Urothelium cell line (cell line): Measurements from ENCODE around the gene RFX2.
A peak's percentile ranks its signal among the peaks of the same experiment; 100 is the strongest.
"Not testable (repeated sequence)": the region's sequence is repeated elsewhere in the genome, so short reads cannot be mapped to it uniquely, and the experiment has no call there.

ENCODE experiments used
- DNase-seq: peaks from one replicate; pipeline ENCODE4 v3.0.0; 2011; ENCODE audit warnings: low spot score, mixed read lengths
- FAIRE-seq: peaks from 2 replicates; lab custom pipeline; 2011; peaks lifted over from hg19 to GRCh38; lab: Jason Lieb, UNC

Gene RFX2

DNA sequence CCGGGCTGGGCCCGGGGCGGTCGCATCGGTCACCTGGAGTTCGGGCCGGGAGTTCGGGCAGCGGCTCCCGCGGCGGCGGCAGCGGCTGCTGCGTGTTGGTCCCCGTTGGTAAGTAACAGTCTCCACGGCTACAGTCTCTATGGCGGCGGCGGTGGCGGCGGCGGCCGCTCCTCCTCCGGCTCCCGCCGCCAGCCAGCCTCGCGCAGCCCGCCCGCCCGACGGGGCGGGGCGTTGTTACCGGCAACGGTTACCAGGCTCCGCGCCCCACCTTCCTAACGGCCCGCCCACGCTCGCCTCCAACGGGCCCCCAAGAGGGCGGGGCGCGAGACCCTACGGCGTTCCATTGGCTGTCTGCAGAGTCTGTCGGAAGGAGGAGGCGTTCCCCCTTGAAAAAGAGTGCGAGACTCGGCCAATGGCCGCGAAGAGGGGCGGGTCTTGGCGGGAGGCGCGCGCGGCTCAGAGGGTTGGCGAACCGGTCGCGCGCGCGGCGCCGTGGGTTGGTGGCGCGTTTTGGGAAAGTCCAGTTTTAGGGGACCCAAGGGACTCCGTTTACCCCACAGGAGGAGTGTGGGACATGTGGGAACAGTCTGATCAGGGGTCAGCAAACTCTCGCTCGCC lies at the start of gene RFX2:
RFX2 (minus strand) TSS at position 141 of the 618 bp plus-strand sequence. CDS start 63,004 bp downstream, outside the sequence.
- peak; percentile 50 for FAIRE-seq
- DNase-seq = peak; percentile 95

DNA sequence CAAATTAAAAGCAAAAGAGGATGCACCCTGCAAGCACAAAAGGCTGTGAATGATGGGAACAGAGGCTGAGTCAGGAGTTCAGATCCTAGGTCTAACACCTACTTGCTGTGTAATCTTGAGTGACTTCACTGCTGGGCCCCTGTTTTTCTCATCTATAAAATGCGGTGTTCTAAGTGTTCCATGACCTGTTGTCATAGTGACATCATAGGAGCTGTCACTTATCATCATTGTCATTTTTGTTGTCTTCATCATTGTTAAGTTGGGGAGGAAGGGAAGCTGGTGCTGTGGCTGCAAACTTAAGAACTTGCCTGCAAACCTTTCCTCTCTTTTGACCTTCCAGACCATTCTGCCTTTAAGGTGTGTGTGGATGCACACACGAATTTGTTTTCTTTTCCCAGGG lies 45.7 kb upstream of the RFX2 start:
- DNase-seq = no peak
- no peak for FAIRE-seq

DNA sequence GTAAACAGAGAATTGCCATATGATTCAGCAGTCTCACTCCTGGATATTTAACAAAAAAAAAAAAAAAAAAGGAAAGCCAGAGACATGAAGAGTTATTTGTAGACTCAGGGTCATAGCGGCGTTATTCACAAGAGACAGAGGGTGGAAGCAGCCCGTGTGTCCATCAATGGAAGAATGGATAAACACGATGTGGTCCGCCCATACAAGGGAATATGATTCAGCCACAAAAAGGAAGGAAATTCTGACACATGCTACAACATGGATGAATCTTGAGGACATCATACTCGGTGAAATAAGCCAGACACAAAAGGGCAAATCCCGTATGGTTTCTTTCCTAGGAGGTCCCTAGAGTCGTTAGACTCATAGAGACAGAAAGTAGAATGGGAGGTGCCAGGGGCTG lies 40.0 kb upstream of the RFX2 start:
- DNase-seq = no peak
- FAIRE-seq = no peak

DNA sequence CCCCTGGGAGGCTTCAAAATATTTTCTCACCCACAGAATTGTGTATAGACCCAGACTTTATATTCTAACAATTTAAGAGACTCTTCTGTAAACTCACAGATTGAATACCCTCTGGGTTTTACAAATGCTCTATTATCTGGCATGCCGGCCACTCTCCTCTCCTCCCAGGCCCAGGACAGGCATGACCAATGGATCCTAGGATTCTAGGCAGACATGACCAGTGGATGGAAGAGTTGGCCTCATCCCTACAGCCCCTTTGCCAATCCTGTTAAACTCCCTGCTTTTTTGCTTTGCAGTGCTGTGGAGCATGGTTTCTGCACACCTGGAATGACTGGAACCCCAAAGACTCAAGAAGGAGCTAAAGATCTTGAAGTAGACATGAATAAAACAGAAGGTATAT lies 30.9 kb upstream of the RFX2 start:
- no peak for FAIRE-seq
- DNase-seq = peak; percentile 19

DNA sequence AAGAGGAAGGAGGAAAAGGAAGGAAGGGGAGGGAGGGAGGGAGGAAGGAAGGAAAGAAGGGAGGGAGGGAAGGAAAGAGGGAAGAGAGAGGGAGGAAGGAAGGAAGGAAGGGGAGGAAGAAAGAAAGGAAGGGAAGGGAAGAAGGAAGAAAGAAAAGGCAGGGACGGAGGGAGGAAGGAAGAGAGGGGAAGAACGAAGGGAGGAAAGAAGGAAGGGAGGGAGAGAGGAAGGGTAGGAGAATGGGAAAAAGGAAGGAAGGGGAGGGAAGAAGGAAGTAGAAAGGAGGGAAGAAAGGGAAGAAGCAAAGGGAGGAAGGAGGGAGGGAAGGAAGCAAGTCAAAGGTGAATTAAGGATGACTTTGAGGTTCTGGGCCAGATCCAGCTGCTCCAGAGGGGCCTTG lies 28.2 kb upstream of the RFX2 start:
- no peak for FAIRE-seq

DNA sequence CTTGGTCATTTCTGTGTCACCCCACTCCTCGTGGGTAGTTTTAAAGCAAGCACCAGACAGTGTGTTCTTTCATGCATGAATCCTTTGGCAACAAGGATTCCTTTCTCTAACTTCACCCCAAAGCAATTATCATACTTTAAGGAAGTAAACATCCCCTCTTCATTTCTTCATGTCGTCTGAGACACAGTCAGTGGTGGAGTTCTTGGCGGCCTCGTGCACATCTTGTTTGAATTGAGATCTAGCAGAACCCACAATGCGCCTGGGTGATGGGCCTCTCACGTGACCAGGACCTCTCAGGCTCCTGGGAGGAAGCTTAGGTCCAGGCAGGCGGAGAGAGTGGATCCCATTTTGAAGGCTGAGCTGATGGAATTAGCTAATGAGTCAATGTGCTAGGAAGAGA lies 27.8 kb upstream of the RFX2 start:
- DNase-seq (no peak), FAIRE-seq (no peak)

More for the DNA sequence above, 28.2 kb upstream of the RFX2 start:
- DNase-seq = no peak

DNA sequence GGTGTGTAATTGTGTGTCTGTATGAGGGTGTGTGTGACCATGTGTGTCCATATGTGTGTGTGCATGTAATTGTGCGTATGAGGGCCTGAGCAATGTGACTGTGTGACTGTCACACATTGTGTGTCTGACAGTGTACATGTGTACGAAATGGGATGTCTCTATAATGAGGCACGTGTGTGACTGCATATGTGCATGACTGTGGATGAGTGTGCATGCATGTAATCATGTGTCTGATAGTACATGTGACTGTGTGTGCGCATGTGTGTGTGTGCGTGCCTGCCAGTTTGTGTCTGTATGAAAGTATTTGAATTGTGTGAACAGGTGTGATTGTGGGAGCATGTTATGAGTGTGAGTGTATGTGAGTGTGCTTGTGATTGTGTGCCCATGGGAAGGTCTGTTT lies 22.9 kb upstream of the RFX2 start:
- peak; percentile 23 for FAIRE-seq

DNA sequence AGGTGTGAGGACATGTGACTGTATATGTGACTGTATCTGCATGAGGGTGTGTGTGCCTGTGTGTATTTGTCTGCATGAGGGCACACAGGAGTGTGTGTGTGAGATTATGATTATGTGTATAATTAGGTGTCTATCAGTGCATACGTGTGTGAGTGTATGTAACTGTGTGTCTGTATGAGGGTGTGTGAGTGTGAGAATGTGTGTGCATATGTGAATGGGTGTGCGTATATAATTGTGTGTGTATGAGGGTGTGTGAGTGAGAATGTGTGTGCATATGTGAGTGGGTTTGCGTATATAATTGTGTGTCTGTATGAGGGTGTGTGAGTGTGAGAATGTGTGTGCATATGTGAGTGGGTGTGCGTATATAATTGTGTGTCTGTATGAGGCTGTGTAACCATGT lies 22.2 kb upstream of the RFX2 start:
- DNase-seq = no peak
- FAIRE-seq = peak; percentile 37

More for the DNA sequence above, 22.9 kb upstream of the RFX2 start:
- DNase-seq = no peak

DNA sequence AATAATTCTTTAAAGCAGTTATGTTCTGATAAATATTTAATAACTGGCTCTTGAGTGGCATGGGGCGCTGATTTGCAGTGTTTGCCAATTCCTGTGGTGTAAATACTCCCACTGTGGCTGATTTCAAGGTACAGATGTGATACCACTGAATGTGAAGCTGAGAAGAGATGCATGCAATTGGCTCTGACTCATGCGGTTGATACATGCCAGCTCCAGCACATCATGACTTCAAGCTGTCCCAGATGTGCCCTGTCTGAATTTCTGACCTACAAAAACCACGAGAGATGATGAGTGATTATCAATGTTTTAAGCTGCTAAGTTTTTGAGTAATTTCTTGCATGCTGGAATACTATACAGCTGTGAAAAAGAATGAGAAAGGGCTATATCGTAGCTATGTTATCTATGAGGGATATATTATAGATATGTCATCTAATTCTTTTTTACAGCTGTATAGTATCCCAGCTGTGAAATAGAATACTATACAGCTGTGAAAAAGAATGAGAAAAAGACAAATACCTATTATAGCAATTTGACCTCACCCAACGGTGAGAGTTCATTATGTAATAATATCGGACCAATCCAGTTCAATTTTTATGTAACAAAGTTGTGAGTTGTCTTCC lies 17.5 kb upstream of the RFX2 start:
- DNase-seq = no peak
- no peak for FAIRE-seq

DNA sequence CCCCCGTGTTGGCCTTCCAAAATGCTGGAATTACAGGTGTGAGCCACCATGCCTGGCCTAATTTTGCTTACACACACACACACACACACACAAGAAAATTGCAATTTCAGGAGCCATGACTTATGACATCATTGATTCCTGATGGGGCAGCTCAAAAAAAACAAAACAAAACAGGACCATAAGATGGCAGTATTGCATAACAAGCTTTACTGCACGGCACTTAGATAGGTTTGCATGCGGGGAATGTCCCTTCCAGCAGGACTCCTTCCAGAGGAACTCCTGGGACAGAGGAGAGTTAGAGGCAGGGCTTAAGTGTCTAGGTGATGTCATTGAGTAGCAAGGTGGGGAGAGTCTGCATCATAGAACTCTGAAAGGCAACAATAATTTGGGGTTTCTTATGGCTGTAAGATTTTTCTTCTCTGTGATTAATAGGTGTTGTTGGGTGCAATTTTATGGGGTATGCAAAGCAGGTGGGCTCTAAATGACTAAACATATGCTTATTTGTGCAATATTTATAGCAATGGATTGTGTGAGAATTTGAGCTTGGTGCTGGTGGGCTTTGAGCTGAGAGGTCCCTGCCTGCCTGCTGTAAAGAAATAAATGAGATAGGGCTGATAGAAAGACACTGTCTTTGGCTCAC lies 16.2 kb upstream of the RFX2 start:
- no peak for FAIRE-seq
- peak; percentile 69 for DNase-seq

DNA sequence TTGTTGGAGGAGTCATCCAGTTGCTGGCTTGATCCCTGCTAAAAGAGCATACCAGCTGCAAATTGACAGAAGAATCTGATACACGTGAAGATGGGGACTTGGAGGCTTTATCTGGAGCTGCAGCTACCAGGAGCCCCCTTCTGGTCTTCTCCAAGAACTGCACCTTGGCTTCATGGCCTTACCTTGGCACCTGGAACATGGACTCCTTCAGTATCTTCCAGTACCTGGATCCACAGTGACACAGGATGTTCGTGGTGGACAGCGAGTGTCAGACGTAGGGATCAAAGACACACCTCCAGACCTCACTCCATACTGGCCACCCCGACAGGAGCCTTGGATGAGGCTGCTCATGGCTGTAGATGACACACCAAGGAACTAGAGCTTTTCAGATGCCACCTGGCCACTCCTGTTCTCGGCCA lies 15.3 kb upstream of the RFX2 start:
- peak; percentile 54 for DNase-seq
- FAIRE-seq = peak; percentile 37

DNA sequence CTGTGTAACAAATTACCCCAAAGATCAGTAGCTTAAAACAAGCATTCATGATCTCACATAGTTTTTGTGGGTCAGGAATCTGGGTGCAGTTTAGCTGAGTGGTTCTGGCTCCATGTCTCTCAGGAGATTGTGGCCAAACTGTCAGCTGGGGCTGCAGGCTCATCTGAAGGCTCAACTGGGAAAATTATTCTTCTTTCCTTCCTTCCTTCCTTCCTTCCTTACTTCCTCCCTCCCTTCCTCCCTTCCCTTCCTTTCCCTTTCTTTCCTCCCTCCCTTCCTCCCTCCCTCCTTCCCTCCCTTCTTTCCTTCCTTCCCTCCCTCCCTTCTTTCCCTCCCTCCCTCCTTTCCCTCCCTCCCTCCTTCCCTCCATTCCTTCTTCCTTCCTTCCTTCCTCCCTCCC lies 8.7 kb upstream of the RFX2 start:
- no peak for FAIRE-seq

DNA sequence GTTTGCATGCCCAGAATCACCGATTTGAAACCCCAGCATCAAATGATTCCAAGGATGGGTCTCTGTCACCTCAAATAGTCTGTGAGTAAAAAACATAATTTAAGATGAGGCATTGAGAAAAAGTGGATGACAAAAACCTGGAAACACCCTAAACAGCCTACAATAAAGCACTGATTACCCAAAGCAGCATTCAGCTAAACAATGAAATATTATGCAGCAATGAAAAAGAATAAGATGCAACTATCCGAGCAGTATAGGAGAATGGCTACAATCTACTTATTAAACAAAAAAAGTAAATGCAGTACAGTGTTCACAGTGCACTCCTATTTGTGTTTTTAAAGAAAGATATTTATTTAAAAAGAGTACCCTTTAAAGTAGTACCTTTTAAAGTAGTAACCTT lies 7.7 kb upstream of the RFX2 start:
- FAIRE-seq = no peak

More for the DNA sequence above, 8.7 kb upstream of the RFX2 start:
- DNase-seq = no peak

DNA sequence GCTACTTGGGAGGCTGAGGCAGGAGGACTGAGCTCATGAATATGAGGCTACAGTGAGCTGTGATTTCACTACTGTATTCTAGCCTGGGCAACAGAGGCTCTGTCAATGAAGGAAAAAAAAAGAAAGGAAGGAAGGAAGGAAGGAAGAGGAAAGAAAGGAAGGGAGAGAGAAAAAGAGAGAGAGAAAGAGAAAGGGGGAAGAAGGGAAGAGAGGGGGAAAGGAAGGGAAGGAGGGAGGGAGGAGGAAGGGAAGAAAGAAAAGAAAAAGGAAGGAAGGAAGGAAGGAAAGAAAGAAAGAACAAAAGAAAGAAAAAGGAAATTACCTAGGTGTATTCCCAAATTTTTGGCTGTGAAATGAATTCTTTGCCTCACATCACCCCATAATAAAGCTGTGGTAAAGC lies 7.2 kb upstream of the RFX2 start:
- no peak for FAIRE-seq
- no peak for DNase-seq

More for the DNA sequence above, 7.7 kb upstream of the RFX2 start:
- DNase-seq = no peak

DNA sequence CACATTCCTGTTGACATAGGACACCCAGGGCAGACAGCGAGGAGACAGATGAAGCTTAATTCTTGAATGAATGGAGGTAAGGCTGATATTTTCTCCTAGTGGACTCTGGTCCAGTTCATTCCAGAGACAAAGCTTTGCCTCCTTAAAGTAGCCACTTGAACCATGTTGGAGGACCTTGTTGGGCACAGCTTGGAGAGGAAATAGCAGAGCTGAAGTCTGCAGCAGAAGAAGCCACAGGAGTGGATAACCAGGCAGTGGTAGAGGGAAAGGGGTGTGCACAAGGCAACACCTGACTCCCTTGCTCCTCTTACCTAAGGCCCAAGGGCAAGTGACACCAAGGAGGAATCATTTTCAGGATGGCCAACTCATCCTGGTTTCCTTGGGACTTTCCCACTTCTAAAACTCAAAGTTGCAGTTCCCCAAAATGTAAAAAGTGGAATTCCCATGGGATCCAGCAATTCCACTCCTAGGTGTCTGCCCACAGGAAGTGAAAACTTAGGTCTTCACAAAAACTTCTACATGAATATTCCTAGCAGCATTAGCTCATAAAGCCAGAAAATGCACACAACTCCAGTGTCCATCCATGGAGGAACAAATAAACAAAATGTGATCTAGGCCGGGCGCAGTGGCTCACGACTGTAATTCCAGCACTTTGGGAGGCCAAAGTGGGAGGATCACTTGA lies 6.6 kb upstream of the RFX2 start:
- no peak for FAIRE-seq

DNA sequence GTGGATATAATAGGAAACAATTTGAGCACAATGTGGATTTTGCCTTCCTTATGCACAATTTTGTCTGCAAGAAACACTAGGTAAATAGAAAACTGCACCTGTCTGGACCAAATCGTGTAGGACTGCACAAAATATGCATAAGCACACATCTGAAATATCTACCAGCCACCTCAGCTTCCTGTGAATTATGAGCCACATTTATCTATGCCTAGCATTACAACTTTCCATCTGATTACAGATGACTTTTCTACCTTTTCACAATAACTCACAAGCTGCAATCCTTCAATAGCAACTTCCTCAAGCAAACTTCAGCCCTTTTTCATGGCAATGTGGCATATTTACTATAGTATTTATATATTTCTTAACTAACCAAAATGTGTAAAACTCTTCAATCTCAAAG lies 5.7 kb upstream of the RFX2 start:
- FAIRE-seq = no peak

More for the DNA sequence above, 6.6 kb upstream of the RFX2 start:
- DNase-seq = no peak

DNA sequence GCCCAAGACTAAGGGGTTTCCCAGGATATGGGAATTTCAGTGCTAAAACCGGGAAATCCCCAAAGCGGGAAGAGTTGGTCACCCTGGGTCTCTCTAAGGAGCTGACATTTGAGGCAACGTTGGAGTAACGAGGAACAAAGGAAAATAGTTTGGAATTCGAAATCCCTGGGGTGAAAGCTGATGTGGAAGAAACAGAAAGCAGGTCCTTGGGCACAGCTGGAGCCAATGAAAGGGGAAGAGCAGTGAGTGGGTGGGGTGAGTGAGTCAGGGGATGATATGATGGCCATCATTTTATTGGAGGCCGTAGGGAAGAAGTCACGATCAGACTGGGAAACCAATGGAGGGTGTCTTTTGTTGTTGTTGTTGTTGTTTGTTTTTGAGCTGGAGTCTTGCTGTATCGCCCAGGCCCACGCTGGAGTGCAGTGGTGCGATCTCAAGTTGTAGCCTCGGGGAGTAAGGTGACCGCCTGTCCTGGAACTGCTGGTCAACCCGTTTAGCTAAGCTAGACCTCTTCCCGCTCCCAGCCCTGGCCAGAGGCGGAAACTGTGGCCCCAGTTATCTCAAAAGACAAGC lies 3.4 kb upstream of the RFX2 start:
- FAIRE-seq (no peak), DNase-seq (no peak)

More for the DNA sequence above, 5.7 kb upstream of the RFX2 start:
- no peak for DNase-seq

DNA sequence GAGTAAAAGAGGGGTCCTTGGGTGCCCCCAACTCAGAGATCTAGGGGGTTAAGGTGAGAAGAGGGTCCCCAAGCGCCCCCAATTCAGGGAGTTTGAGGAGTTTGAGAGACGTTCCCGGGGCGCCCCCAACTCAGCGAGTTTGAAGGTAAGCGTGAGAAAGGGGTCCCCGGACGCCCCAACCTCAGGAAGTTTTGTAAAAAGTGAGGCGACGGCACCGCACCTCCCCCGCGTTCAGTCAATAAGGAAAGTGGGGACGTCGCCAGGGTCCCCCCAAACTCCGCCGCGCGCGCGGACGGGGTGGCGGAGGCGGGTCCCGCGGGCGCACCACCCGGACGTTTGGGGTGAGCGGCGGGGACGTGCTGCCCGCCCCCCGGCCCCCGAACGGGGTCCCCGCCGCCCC lies 353 bp downstream of the RFX2 start:
- FAIRE-seq (no peak), DNase-seq (no peak)

DNA sequence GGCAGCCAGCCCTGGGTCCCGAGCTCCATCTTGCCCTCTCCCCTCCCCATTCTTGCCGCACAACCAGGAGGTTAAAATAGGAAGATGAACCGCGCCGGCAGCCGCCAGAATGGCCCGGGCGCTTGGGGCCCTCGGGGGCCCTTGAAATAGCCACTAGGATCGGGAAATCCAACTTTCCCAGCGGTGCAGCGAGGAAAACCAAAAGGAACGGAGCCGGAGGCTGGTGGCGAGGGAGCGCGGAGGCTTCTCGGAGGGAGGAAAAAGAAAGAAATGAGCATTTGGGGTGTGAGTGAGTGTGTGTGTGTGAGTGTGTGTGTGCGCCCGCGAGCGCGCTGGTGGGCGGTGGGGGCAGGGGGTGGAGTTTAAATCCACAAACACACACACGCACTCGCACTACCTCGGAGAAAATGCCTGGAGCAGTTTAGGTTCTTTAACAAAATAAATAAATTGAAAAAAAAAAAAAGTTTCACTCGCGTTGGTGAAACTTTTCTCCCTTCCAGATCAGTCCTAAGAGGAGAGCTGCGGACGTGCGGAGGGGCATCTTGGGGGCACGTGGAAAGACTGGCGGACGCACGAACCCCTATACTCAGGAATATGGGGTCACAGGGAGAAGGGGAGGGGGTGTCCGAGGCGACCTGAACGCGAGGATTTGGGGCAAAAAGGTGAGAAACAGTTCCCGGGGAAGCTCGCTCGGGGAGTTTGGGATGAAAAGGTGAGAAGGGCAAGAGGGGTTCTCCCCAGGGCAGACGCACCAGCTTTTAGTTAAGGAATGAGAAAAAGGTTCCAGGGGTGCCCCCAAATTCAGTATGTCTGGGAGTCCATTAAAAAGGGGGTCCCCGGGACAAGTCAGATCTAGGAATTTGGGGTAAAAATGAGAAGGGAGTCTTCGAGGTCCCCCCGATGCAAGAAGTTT lies 1.3 kb downstream of the RFX2 start:
- no peak for DNase-seq
- no peak for FAIRE-seq

DNA sequence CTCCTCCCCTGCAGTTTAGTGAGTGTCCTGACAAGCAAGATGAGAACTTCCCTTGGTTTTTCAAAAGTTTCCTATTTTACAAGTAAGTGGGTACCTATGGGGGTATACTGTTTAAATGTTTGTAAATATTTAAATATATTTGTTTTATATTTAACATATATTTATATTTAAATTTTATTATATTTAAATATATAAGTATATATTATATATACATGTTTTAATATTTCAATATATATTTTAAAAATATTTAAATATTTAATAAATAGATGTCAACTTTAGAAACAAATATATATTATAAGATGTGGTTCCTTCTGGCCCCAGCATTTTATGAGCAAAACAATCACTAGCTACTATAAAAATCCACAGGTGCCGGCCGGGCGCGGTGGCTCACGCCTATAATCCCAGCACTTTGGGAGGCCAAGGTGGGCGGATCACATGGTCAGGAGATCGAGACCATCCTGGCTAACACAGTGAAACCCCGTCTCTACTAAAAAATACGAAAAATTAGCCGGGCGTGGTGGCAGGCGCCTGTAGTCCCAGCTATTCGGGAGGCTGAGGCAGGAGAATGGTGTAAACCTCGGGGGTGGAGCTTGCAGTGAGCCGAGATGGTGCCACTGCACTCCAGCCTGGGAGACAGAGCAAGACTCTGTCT lies 3.5 kb downstream of the RFX2 start:
- not testable (repeated sequence) for DNase-seq, FAIRE-seq
